Glutamatergic neuron (in vitro differentiated cells): ENCODE results near the gene AHCYL1. TPM values are rescaled to one million over a fixed set of nuclear protein-coding genes. Genes with fewer than 3 reads are reported as not detected.

Experiments used
- DNase-seq: peaks from one replicate; pipeline ENCODE4 v3.0.0; 2022
- H3K27ac Mint-ChIP-seq: one replicate; pipeline ENCODE4 v1.8.0; 2020; ENCODE audit warnings: mild to moderate bottlenecking, mixed read lengths, inconsistent platforms; ENCODE audit not compliant: unreplicated experiment
- H3K27me3 Mint-ChIP-seq: one replicate; pipeline ENCODE4 v1.8.0; 2020; ENCODE audit warnings: mild to moderate bottlenecking, moderate library complexity, mixed read lengths, inconsistent platforms; ENCODE audit not compliant: unreplicated experiment
- H3K36me3 Mint-ChIP-seq: one replicate; pipeline ENCODE4 v1.8.0; 2020; ENCODE audit warnings: mild to moderate bottlenecking, mixed read lengths, inconsistent platforms; ENCODE audit not compliant: unreplicated experiment
- H3K4me1 Mint-ChIP-seq: one replicate; pipeline ENCODE4 v1.8.0; 2020; ENCODE audit warnings: mild to moderate bottlenecking, low read depth, mixed read lengths, inconsistent platforms; ENCODE audit not compliant: unreplicated experiment
- H3K4me3 Mint-ChIP-seq: one replicate; pipeline ENCODE4 v1.8.0; 2020; ENCODE audit warnings: mild to moderate bottlenecking, mixed read lengths, inconsistent platforms; ENCODE audit not compliant: unreplicated experiment
- H3K9me3 Mint-ChIP-seq: one replicate; pipeline ENCODE4 v1.8.0; 2020; ENCODE audit warnings: mild to moderate bottlenecking, moderate library complexity, mixed read lengths, inconsistent platforms; ENCODE audit not compliant: unreplicated experiment
- total RNA-seq: library from RNA; stranded (reverse); fragmentation: NEBNext Ultra II Directional; extraction: Animal tissue kit (Norgen Biotek cat#: 25700); gene quantifications from one replicate; pipeline ENCODE4 v1.2.1, GENCODE V29; 2021; ENCODE audit not compliant: unreplicated experiment
- TF ChIP-seq, protein P1 (sequence below): fragments of 200-600 bp; sonication (generic); IDR thresholded peaks from one replicate; pipeline ENCODE4 v1.5.0; 2021; ENCODE audit not compliant: partially characterized antibody, unreplicated experiment

AHCYL1 gene
- total RNA-seq, 1 donor from 2014 or later, result 73.8 TPM

DNA sequence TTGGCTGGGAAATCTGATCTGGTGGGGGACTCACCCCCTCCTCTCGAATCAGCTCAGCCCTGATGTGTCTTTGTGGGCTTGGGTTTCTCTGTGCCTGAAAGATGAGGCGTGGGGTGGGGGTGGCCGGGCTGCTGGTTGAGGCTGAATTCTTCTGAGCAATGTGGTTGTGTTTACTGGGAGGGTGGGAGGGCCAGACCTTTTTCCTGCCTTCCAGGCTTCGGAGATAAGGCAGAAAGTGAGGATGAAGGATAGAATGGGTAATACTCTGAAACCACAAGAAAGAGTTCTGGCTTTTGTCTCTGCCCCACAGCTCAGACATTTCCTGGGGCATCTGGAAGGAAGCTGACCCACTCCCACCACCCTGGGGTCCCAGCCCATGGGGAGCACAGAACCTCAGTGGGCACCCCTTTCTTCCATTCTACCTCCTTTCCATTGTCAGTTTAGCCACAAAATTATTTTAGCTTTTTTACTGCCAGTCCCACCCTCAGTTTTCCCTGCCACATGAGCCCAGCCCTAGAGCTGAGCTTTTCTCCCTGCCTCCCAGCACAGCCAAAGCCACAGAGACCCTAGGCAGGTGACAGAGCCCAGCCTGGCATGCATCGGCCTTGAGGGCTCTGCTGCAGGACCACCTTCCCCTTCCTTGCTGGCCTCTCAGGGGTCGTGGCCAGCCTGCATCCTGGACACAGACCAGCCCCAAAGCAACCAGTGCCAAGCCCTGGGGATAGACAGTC, 74.7 kb downstream of the AHCYL1 start:
- peaks cover 7% of the 10 kb centered on the region for H3K27me3 Mint-ChIP-seq
- H3K9me3 Mint-ChIP-seq, result peaks cover 12% of the 10 kb centered on the region
- H3K4me1 Mint-ChIP-seq, result peaks cover 16% of the 10 kb centered on the region
- H3K27ac Mint-ChIP-seq, result no peak overlapping the region
- TF ChIP-seq, protein P1, sequence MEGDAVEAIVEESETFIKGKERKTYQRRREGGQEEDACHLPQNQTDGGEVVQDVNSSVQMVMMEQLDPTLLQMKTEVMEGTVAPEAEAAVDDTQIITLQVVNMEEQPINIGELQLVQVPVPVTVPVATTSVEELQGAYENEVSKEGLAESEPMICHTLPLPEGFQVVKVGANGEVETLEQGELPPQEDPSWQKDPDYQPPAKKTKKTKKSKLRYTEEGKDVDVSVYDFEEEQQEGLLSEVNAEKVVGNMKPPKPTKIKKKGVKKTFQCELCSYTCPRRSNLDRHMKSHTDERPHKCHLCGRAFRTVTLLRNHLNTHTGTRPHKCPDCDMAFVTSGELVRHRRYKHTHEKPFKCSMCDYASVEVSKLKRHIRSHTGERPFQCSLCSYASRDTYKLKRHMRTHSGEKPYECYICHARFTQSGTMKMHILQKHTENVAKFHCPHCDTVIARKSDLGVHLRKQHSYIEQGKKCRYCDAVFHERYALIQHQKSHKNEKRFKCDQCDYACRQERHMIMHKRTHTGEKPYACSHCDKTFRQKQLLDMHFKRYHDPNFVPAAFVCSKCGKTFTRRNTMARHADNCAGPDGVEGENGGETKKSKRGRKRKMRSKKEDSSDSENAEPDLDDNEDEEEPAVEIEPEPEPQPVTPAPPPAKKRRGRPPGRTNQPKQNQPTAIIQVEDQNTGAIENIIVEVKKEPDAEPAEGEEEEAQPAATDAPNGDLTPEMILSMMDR, result no peak
- H3K4me3 Mint-ChIP-seq, result no peak overlapping the region
- no peak for DNase-seq
- H3K36me3 Mint-ChIP-seq, result peaks cover 8% of the 10 kb centered on the region

DNA sequence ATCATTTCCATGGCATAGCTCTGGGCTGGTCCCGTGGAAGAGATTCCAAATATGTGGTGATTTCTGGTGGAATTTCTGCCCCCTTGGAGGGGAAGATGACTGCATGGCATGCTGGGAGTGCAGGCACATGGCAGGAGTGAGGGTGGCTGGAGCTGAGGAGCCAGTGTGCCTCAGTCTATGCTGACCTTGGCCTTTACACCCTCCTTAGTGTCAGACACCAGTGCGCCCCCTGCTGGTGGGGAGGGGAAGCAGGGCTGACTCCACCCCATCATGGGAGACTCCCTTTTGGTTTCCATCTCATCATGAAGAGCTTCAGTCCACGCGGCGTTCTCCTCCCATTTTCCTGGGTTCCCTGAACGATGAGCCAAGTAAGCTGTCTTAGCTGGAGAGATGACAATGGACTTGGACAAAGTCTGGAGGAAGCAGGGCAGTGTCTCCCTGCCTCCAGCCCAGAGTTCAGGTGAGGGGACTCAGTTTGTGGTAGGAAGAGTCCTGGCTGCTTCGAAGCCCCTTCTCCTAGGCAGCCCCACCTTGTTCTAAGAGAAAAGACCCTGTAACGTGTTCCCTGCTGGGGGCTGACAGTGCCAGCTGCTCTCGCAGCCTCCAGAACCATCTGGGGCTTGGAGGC, 75.6 kb downstream of the AHCYL1 start:
- peak; percentile 69 for DNase-seq

DNA sequence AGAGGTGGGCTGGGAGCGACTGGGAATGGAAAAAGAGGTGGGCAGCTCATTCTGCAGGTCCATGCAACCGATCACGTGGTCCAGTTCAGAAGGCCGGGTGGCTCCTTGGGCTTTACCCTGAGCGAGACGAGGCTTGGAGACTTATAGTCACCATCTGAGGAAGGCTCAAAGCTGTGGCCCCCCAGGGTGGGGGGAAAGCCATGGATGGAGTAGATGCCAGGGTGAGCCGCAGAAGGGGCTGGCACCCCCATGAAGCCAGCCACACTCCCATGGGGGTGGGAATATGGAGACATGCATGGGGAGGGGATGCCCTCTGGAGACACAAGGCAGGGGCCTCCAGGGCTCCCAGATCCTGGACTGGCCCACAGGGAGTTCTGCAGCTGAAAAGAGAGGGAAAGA, 76.1 kb downstream of the AHCYL1 start:
- no peak for DNase-seq
- TF ChIP-seq, protein P1, result no peak
- Mint-ChIP-seq H3K27ac (no peak overlapping the region), H3K4me1 (peaks cover 10% of the 10 kb centered on the region), H3K4me3 (no peak overlapping the region), H3K36me3 (peaks cover 8% of the 10 kb centered on the region), H3K9me3 (peaks cover 14% of the 10 kb centered on the region), H3K27me3 (peaks cover 10% of the 10 kb centered on the region)

More for the DNA sequence above, 75.6 kb downstream of the AHCYL1 start:
- Mint-ChIP-seq H3K27me3 (peaks cover 7% of the 10 kb centered on the region), H3K36me3 (peaks cover 8% of the 10 kb centered on the region), H3K4me3 (no peak overlapping the region), H3K9me3 (peaks cover 12% of the 10 kb centered on the region), H3K27ac (no peak overlapping the region), H3K4me1 (peaks cover 14% of the 10 kb centered on the region)
- TF ChIP-seq, protein P1, result peak; percentile 85

DNA sequence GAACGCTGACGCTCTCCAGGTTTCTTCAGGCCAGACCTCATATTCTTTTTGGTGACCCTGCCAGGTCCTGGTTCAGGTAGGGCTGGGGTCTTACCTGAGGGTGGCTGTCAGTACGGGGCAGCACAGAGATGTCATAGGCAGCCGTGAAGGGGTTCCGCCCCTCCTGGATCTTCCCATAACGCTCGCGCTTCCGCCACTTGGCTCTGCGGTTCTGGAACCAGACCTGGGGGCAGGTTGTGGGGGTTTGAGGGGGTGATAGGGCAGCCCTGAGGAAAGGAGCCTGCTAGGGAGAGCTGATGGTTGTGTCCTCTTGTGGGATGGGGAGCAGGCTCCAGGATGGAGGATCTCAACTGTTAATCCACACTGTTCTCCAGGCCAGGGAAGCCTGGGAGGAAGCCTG, 76.8 kb downstream of the AHCYL1 start:
- TF ChIP-seq, protein P1, result no peak
- Mint-ChIP-seq H3K36me3 (peaks cover 11% of the 10 kb centered on the region), H3K4me1 (peaks cover 10% of the 10 kb centered on the region), H3K9me3 (peaks cover 14% of the 10 kb centered on the region), H3K27me3 (peaks cover 12% of the 10 kb centered on the region), H3K27ac (no peak overlapping the region), H3K4me3 (no peak overlapping the region)
- DNase-seq, result no peak

DNA sequence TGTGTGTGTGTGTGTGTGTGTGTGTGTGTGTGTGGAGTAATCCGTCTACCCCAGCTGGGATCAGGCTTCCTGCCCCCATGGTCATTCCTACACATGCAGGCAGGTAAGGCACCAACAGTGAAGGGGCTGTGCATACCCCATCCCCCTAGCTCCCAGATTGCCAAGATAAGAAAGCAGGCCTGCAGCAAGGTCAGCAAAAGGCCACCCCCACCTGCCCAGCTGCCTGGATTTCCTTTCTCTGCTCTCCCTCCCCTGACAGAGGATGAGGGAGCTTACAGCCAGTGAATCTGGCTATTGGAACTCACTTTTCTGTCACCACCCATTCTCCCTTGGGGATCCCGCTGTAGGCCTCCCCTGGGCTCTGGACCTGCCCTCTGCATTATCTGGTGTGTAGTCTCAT, 78.0 kb downstream of the AHCYL1 start:
- Mint-ChIP-seq H3K4me1 (peaks cover 10% of the 10 kb centered on the region), H3K27ac (no peak overlapping the region), H3K27me3 (peaks cover 19% of the 10 kb centered on the region), H3K9me3 (peaks cover 14% of the 10 kb centered on the region), H3K36me3 (peaks cover 13% of the 10 kb centered on the region), H3K4me3 (no peak overlapping the region)
- no peak for DNase-seq
- TF ChIP-seq, protein P1, result no peak
